HEK293 (cell line): ENCODE data around the gene TMEM8B.

Source experiments
- CTCF ChIA-PET: fragments of 350-600 bp; formaldehyde crosslinking; extraction: SDS; loops from one replicate; lab custom pipeline; 2021; ENCODE audit warnings: antibody characterized with exemption; lab: Yijun Ruan, JAX
- POLR2A ChIA-PET: fragments of 300-600 bp; formaldehyde crosslinking; extraction: SDS; loops from one replicate; lab custom pipeline; 2020; ENCODE audit warnings: antibody characterized with exemption, inconsistent platforms; lab: Yijun Ruan, JAX
- H3K27ac ChIP-seq: fragments of 200-500 bp; sonication (Bioruptor generic); 2 replicates; pipeline ENCODE4 v1.5.1; 2014; ENCODE audit warnings: low read depth, low read length, control low read depth, inconsistent platforms; ENCODE audit errors: extremely low read depth
- H3K36me3 ChIP-seq, 2 experiments: fragments of 200-500 bp in 1 of 2; sonication (Bioruptor generic) in 1 of 2; 1 replicate in 1 of 2; 2 replicates in 1 of 2; pipeline ENCODE4 v1.5.1; 2014 to 2017; ENCODE audit warnings: inconsistent platforms in 2 of 2, low read length in 2 of 2; ENCODE audit not compliant: control insufficient read depth in 2 of 2, insufficient read depth in 1 of 2
- H3K4me1 ChIP-seq: fragments of 200-500 bp; sonication (Bioruptor generic); 2 replicates; pipeline ENCODE4 v1.5.1; 2014; ENCODE audit warnings: mild to moderate bottlenecking, low read length, inconsistent platforms; ENCODE audit not compliant: control insufficient read depth, insufficient read depth
- H3K4me3 ChIP-seq: 2 replicates; pipeline ENCODE4 v1.5.1; 2011; ENCODE audit warnings: low read depth, mild to moderate bottlenecking, control low read depth, low read length, moderate library complexity
- H3K9me3 ChIP-seq: fragments of 200-500 bp; sonication (Bioruptor generic); 2 replicates; pipeline ENCODE4 v1.5.1; 2014; ENCODE audit warnings: low read depth, low read length, inconsistent platforms; ENCODE audit not compliant: control insufficient read depth, insufficient read depth
- ATF2 ChIP-seq: fragments of 450-650 bp; formaldehyde crosslinking; IDR thresholded peaks from 2 replicates; pipeline ENCODE4 v1.5.1; 2016; ENCODE audit warnings: missing biosample characterization, missing genetic modification characterization, low read depth
- BCL6B ChIP-seq: fragments of 450-650 bp; formaldehyde crosslinking; IDR thresholded peaks from 2 replicates; pipeline ENCODE4 v1.5.1; 2017; ENCODE audit warnings: missing biosample characterization, missing genetic modification characterization
- EGR2 ChIP-seq: fragments of 450-650 bp; formaldehyde crosslinking; IDR thresholded peaks from 2 replicates; pipeline ENCODE4 v1.5.1; 2016; ENCODE audit warnings: low read depth, missing biosample characterization, missing genetic modification characterization
- GFI1B ChIP-seq: fragments of 450-650 bp; formaldehyde crosslinking; IDR thresholded peaks from 2 replicates; pipeline ENCODE4 v1.5.1; 2016; ENCODE audit warnings: missing biosample characterization, missing genetic modification characterization
- INSM2 ChIP-seq: fragments of 450-650 bp; formaldehyde crosslinking; IDR thresholded peaks from 2 replicates; pipeline ENCODE4 v1.5.1; 2016; ENCODE audit warnings: missing biosample characterization, missing genetic modification characterization
- PATZ1 ChIP-seq: fragments of 450-650 bp; formaldehyde crosslinking; IDR thresholded peaks from 2 replicates; pipeline ENCODE4 v1.5.1; 2016; ENCODE audit warnings: missing biosample characterization, missing genetic modification characterization
- SP2 ChIP-seq: fragments of 450-650 bp; formaldehyde crosslinking; IDR thresholded peaks from 2 replicates; pipeline ENCODE4 v1.5.1; 2016; ENCODE audit warnings: missing biosample characterization, missing genetic modification characterization
- ZBTB17 ChIP-seq: fragments of 450-650 bp; formaldehyde crosslinking; IDR thresholded peaks from 2 replicates; pipeline ENCODE4 v1.5.1; 2016; ENCODE audit warnings: missing biosample characterization, missing genetic modification characterization
- ZBTB20 ChIP-seq: fragments of 450-650 bp; formaldehyde crosslinking; IDR thresholded peaks from 2 replicates; pipeline ENCODE4 v1.5.1; 2016; ENCODE audit warnings: missing biosample characterization, missing genetic modification characterization
- ZBTB49 ChIP-seq: fragments of 450-650 bp; formaldehyde crosslinking; IDR thresholded peaks from 2 replicates; pipeline ENCODE4 v1.5.1; 2016; ENCODE audit warnings: missing biosample characterization, missing genetic modification characterization, low read depth
- ZNF132 ChIP-seq: fragments of 450-650 bp; formaldehyde crosslinking; IDR thresholded peaks from 2 replicates; pipeline ENCODE4 v1.5.1; 2017; ENCODE audit warnings: missing biosample characterization, missing genetic modification characterization, borderline replicate concordance
- ZNF302 ChIP-seq: fragments of 450-650 bp; formaldehyde crosslinking; IDR thresholded peaks from 2 replicates; pipeline ENCODE4 v1.5.1; 2016; ENCODE audit warnings: missing biosample characterization, missing genetic modification characterization, low read depth
- ZNF335 ChIP-seq: fragments of 450-650 bp; formaldehyde crosslinking; conservative IDR thresholded peaks from 2 replicates; pipeline ENCODE4 v1.5.1; 2016; ENCODE audit warnings: missing biosample characterization, missing genetic modification characterization
- ZNF341 ChIP-seq: fragments of 450-650 bp; formaldehyde crosslinking; IDR thresholded peaks from 2 replicates; pipeline ENCODE4; 2016; ENCODE audit warnings: low read depth, missing biosample characterization, missing genetic modification characterization
- ZNF529 ChIP-seq: fragments of 450-650 bp; formaldehyde crosslinking; IDR thresholded peaks from 2 replicates; pipeline ENCODE4 v1.5.1; 2017; ENCODE audit warnings: missing genetic modification characterization, missing biosample characterization; ENCODE audit not compliant: insufficient replicate concordance
- ZNF548 ChIP-seq: fragments of 450-650 bp; formaldehyde crosslinking; IDR thresholded peaks from 2 replicates; pipeline ENCODE4 v1.5.1; 2016; ENCODE audit warnings: missing biosample characterization, missing genetic modification characterization
- ZNF585B ChIP-seq: fragments of 450-650 bp; formaldehyde crosslinking; IDR thresholded peaks from 2 replicates; pipeline ENCODE4 v1.5.1; 2016; ENCODE audit warnings: missing biosample characterization, missing genetic modification characterization
- ZNF623 ChIP-seq: fragments of 450-650 bp; formaldehyde crosslinking; IDR thresholded peaks from 2 replicates; pipeline ENCODE4 v1.5.1; 2016; ENCODE audit warnings: missing biosample characterization, missing genetic modification characterization
- ZNF76 ChIP-seq: fragments of 450-650 bp; formaldehyde crosslinking; IDR thresholded peaks from 2 replicates; pipeline ENCODE4; 2016; ENCODE audit warnings: low read depth, missing biosample characterization, missing genetic modification characterization, borderline replicate concordance
- ZNF843 ChIP-seq: fragments of 450-650 bp; formaldehyde crosslinking; IDR thresholded peaks from 2 replicates; pipeline ENCODE4 v1.5.1; 2016; ENCODE audit warnings: missing biosample characterization, missing genetic modification characterization
- ZXDB ChIP-seq: fragments of 450-650 bp; formaldehyde crosslinking; IDR thresholded peaks from 2 replicates; pipeline ENCODE4 v1.5.1; 2016; ENCODE audit warnings: missing biosample characterization, missing genetic modification characterization

TMEM8B gene

GRCh38 chr9:35828716-35829083 is 328 bp upstream of the TMEM8B start, which contains the start of gene FAM221B (continued):
- TF ChIP-seq BCL6B (tag by site-specific recombination) (no peak), ZNF302 (tag by site-specific recombination) (no peak), ZNF335 (tag by site-specific recombination) (peak; percentile 60), ZNF76 (no peak), ZBTB49 (tag by site-specific recombination) (no peak)

GRCh38 chr9:35829764-35830096 is 702 bp downstream of the TMEM8B start:
- CTCF ChIA-PET = interaction anchor here (0.5 to 0.7 kb wide), 3 partner anchors 16 to 1069 kb away, joined by 3 to 5 read pairs (median 3); no protein-coding TSS in a partner anchor
- H3K9me3 ChIP-seq = no peaks in the 10 kb centered on the region
- TF ChIP-seq ZNF132 (tag by site-specific recombination) = no peak
- peak; percentile 27; the same call in 1 of the 2 replicates for TF ChIP-seq ZBTB17 (tag by site-specific recombination)
- TF ChIP-seq ZNF548 (tag by site-specific recombination) = no peak
- TF ChIP-seq SP2 = 0 out of 2 replicates have a peak, but pooled peaks have one; percentile 0
- peak; percentile 7; the same call in 1 of the 2 replicates for TF ChIP-seq ZNF341 (tag by site-specific recombination)
- TF ChIP-seq ZBTB20 (tag by site-specific recombination) = peak; percentile 49; the same call in 1 of the 2 replicates
- TF ChIP-seq ZNF585B (tag by site-specific recombination) = no peak
- no peak for TF ChIP-seq ZXDB (tag by site-specific recombination)
- no peak for TF ChIP-seq ZNF843 (tag by site-specific recombination)
- TF ChIP-seq ZNF529 (tag by site-specific recombination) = no peak
- no peak for TF ChIP-seq ATF2 (tag by site-specific recombination)
- TF ChIP-seq ZNF623 (tag by site-specific recombination) = no peak
- no peak for TF ChIP-seq INSM2 (tag by site-specific recombination)
- no peak for TF ChIP-seq EGR2
- TF ChIP-seq PATZ1 (tag by site-specific recombination) = peak; percentile 2; the same call in 1 of the 2 replicates
- no peak for TF ChIP-seq GFI1B (tag by site-specific recombination)
- TF ChIP-seq, all 188 proteins: peak for 5
- Histone ChIP-seq H3K27ac (peak overlapping the region; percentile 34; the same call in 1 of the 2 replicates), H3K4me1 (peaks cover 4% of the 10 kb centered on the region; the same call in 1 of the 2 replicates), H3K36me3 (peaks cover 0 to 4% of the 10 kb centered on the region in 2 experiments; a peak in 1 of 3 replicates), H3K4me3 (peak overlapping the region; percentile 59)
- POLR2A ChIA-PET = no interaction called here
